ENCODE data around the gene CEP20.

DNA sequence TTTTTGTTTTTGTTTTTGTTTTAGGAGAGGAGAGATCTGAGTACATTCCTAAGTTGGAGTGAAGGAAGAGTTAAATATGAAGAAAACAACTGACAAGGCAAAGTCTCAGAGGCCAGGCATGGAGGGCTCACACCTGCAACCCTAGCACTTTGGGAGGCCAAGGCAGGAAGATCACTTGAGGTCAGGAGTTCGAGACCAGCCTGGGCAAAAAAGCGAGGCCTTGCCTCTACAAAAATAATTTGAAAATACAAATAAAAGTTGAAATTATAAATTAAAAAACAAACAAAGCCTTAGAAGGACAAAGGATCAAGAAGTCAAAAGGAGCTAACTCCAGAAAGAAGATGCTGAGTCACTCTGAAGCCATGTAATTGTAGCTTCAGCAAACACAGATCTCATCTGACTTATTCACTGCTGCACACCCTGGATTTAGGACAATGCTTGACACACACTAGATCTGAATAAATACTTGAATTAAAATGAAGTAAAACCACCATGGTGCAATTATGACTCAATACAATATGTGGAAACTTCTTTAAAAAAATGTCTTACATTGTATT is 9.1 kb downstream of the CEP20 start:
- TF ChIP-seq, protein P1, sequence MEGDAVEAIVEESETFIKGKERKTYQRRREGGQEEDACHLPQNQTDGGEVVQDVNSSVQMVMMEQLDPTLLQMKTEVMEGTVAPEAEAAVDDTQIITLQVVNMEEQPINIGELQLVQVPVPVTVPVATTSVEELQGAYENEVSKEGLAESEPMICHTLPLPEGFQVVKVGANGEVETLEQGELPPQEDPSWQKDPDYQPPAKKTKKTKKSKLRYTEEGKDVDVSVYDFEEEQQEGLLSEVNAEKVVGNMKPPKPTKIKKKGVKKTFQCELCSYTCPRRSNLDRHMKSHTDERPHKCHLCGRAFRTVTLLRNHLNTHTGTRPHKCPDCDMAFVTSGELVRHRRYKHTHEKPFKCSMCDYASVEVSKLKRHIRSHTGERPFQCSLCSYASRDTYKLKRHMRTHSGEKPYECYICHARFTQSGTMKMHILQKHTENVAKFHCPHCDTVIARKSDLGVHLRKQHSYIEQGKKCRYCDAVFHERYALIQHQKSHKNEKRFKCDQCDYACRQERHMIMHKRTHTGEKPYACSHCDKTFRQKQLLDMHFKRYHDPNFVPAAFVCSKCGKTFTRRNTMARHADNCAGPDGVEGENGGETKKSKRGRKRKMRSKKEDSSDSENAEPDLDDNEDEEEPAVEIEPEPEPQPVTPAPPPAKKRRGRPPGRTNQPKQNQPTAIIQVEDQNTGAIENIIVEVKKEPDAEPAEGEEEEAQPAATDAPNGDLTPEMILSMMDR (IDR thresholded peaks at IDR 0.05) = no peak
- TF ChIP-seq POLR2A (IDR thresholded peaks at IDR 0.05) = no peak
